Right lung (tissue), 5 donors: ENCODE measurements around the gene SLC9A8. TPM values are rescaled to one million over a fixed set of nuclear protein-coding genes. Genes with fewer than 3 reads are reported as not detected.

Experiments
- polyA plus RNA-seq, 5 donors: library from polyadenylated mRNA; unstranded; fragments of 120-200 nt; gene quantifications; one replicate each; pipeline versions ENCODE4 v1.2.1 to v1.2.3, GENCODE V29; 2013; ENCODE audit warnings: inconsistent platforms in 1 of 5, low replicate concordance in 1 of 5; ENCODE audit not compliant: insufficient read length in 5 of 5, insufficient read depth in 1 of 5

The SLC9A8 gene
- polyA plus RNA-seq, 5 donors: 7.4 to 9.2 (median 8.0) TPM

Other genes starting within 250 kb of the SLC9A8 start
- 1 to 10 TPM; 4.3 to 8.3 (median 6.5) TPM for gene PTGIS, start 244.7 kb upstream of the SLC9A8 start, polyA plus RNA-seq
- 10 to 100 TPM; 39.7 to 49.2 (median 42.7) TPM for gene B4GALT5, start 99.0 kb upstream of the SLC9A8 start, polyA plus RNA-seq
- gene SPATA2, start 102.7 kb downstream of the SLC9A8 start, polyA plus RNA-seq: 1 to 10 TPM; 7.2 to 9.6 (median 7.8) TPM
- gene RNF114, start 123.6 kb downstream of the SLC9A8 start, polyA plus RNA-seq: 10 to 100 TPM; 57.2 to 71.9 (median 65.0) TPM
- gene SNAI1, start 170.2 kb downstream of the SLC9A8 start, polyA plus RNA-seq: 10 to 100 TPM in 1 of 5 donors, 1 to 10 TPM in 4; 7.7 to 11.8 (median 8.7) TPM